Mesothelial cell of epicardium (in vitro differentiated cells): Measurements from ENCODE around the gene COPS4. TPM values are rescaled to one million over a fixed set of nuclear protein-coding genes. Genes with fewer than 3 reads are reported as not detected.

Source experiments
- DNase-seq, 2 experiments: peaks; one replicate each; pipeline ENCODE4 v3.0.0; 2021; ENCODE audit warnings: low spot score in 2 of 2; ENCODE audit not compliant: unreplicated experiment in 2 of 2
- H3K27ac Mint-ChIP-seq: 2 replicates; pipeline ENCODE4 v1.8.0; 2021; ENCODE audit warnings: mixed read lengths
- H3K27me3 Mint-ChIP-seq: 2 replicates; pipeline ENCODE4 v1.8.0; 2021; ENCODE audit warnings: low read depth, mixed read lengths
- H3K36me3 Mint-ChIP-seq: 2 replicates; pipeline ENCODE4 v1.8.0; 2021; ENCODE audit warnings: mixed read lengths
- H3K4me1 Mint-ChIP-seq: 2 replicates; pipeline ENCODE4 v1.8.0; 2021; ENCODE audit warnings: mixed read lengths
- H3K4me3 Mint-ChIP-seq: 2 replicates; pipeline ENCODE4 v1.8.0; 2021; ENCODE audit warnings: mild to moderate bottlenecking, moderate library complexity, mixed read lengths
- H3K9me3 Mint-ChIP-seq: 2 replicates; pipeline ENCODE4 v1.8.0; 2021; ENCODE audit warnings: mixed read lengths
- CTCF ChIP-seq: fragments of 200-600 bp; sonication (generic); IDR thresholded peaks from one replicate; pipeline ENCODE4 v1.5.0; 2021; ENCODE audit warnings: antibody characterized with exemption; ENCODE audit not compliant: unreplicated experiment
- total RNA-seq: library from RNA; stranded (reverse); gene quantifications from 3 replicates; pipeline ENCODE4 v1.2.1, GENCODE V29; 2021

COPS4 gene
- total RNA-seq, 1 donor from 2014 or later = 39.6 TPM

- DNase-seq = no peak
- Mint-ChIP-seq H3K4me1 (no peaks in the 10 kb centered on the region), H3K27ac (no peak overlapping the region), H3K9me3 (no peaks in the 10 kb centered on the region), H3K27me3 (no peaks in the 10 kb centered on the region), H3K4me3 (no peak overlapping the region), H3K36me3 (peaks cover 43% of the 10 kb centered on the region)
- TF ChIP-seq CTCF = peak; percentile 19
These were observed 19.9 kb downstream of the COPS4 start for GRCh38 chr4:83054928-83055327.

- no peak for TF ChIP-seq CTCF
- no peak overlapping the region for H3K27ac Mint-ChIP-seq
- peaks cover 37% of the 10 kb centered on the region for H3K36me3 Mint-ChIP-seq
- H3K4me3 Mint-ChIP-seq = no peak overlapping the region
- H3K9me3 Mint-ChIP-seq = no peaks in the 10 kb centered on the region
- DNase-seq = no peak
- H3K27me3 Mint-ChIP-seq = no peaks in the 10 kb centered on the region
- no peaks in the 10 kb centered on the region for H3K4me1 Mint-ChIP-seq
These were observed 27.8 kb downstream of the COPS4 start for GRCh38 chr4:83062739-83063138.

- Mint-ChIP-seq H3K9me3 (no peaks in the 10 kb centered on the region), H3K4me1 (no peaks in the 10 kb centered on the region), H3K27ac (no peak overlapping the region), H3K27me3 (no peaks in the 10 kb centered on the region), H3K36me3 (peaks cover 43% of the 10 kb centered on the region), H3K4me3 (no peak overlapping the region)
- no peak for DNase-seq
- no peak for TF ChIP-seq CTCF
These were observed 30.3 kb downstream of the COPS4 start for GRCh38 chr4:83065266-83065665.

GRCh38 chr4:83067058-83067639 is 32.2 kb downstream of the COPS4 start:
- no peak overlapping the region for H3K27ac Mint-ChIP-seq
- no peak for DNase-seq
- H3K4me3 Mint-ChIP-seq = no peak overlapping the region
- H3K4me1 Mint-ChIP-seq = no peaks in the 10 kb centered on the region
- no peak for TF ChIP-seq CTCF
- peaks cover 33% of the 10 kb centered on the region for H3K36me3 Mint-ChIP-seq
- H3K9me3 Mint-ChIP-seq = no peaks in the 10 kb centered on the region
- no peaks in the 10 kb centered on the region for H3K27me3 Mint-ChIP-seq

GRCh38 chr4:83071116-83071515 is 36.1 kb downstream of the COPS4 start:
- no peak for DNase-seq
- Mint-ChIP-seq H3K27me3 (no peaks in the 10 kb centered on the region), H3K9me3 (no peaks in the 10 kb centered on the region), H3K36me3 (peaks cover 36% of the 10 kb centered on the region), H3K27ac (no peak overlapping the region), H3K4me3 (no peak overlapping the region), H3K4me1 (peaks cover 10% of the 10 kb centered on the region)
- no peak for TF ChIP-seq CTCF
